GM12872 (cell line): Measurements from ENCODE around the gene ZDHHC7.

Experiments used
- CTCF ChIP-seq: IDR thresholded peaks from 3 replicates; pipeline ENCODE4 v1.5.1; 2011; ENCODE audit warnings: low read depth, mild to moderate bottlenecking, low read length, moderate library complexity; ENCODE audit not compliant: insufficient read depth

The ZDHHC7 gene

DNA sequence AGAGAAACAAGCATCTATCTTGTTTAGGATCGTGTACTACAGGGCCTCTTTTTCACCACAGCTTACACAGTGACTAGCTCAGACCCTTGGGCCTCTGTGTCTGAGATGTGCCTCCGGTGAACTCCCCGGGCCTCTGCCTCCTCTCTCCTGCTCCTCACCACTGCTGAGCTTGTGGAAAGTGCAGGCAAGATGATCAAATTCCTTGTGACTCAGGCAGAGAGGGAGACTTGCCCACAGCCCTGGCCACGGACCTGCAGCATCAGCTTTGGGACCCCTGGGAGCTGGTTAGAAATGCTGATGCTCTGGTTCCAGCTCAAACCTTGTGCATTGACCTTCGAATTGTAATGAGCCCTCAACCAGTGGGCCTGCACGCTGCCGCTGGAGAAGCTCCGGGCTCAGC lies 79.8 kb downstream of the ZDHHC7 start:
- no peak for TF ChIP-seq CTCF

GRCh38 chr16:84931107-84931494 lies 80.2 kb downstream of the ZDHHC7 start:
- TF ChIP-seq CTCF = no peak

DNA sequence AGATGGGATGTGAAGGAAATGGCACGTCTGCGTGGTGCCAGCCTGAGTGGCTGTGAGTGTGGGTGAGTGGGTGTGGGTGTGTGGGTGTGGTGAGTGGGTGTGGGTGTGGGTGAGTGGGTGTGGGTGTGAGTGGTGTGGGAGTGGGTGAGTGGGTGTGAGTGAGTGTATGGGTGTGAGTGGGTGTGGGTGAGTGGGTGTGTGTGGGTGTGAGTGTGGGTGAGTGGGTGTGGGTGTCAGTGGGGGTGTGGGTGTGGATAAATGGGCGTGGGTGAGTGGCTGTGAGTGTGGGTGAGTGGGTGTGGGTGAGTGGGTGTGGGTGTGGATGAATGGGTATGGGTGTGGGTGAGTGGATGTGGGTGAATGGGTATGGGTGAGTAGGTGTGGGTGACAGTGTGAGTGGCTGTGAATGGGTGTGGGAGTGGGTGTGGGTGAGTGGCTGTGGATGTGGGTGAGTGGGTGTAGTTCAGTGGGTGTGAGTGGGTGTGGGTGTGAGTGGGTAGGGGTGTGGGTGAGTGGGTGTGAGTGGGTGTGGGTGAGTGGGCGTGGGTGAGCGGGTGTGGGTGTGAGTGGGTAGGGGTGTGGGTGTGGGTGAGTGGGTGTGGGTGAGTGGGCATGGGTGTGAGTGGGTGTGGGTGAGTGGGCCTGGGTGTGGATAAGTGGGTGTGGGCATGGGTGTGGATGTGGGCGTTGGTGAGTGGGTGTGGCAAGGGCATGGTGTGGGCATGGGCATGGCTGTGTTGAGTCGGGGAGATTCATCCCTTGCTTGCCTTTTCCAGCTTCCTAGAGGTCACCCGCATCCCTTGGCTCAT lies 80.8 kb downstream of the ZDHHC7 start:
- no peak for TF ChIP-seq CTCF

DNA sequence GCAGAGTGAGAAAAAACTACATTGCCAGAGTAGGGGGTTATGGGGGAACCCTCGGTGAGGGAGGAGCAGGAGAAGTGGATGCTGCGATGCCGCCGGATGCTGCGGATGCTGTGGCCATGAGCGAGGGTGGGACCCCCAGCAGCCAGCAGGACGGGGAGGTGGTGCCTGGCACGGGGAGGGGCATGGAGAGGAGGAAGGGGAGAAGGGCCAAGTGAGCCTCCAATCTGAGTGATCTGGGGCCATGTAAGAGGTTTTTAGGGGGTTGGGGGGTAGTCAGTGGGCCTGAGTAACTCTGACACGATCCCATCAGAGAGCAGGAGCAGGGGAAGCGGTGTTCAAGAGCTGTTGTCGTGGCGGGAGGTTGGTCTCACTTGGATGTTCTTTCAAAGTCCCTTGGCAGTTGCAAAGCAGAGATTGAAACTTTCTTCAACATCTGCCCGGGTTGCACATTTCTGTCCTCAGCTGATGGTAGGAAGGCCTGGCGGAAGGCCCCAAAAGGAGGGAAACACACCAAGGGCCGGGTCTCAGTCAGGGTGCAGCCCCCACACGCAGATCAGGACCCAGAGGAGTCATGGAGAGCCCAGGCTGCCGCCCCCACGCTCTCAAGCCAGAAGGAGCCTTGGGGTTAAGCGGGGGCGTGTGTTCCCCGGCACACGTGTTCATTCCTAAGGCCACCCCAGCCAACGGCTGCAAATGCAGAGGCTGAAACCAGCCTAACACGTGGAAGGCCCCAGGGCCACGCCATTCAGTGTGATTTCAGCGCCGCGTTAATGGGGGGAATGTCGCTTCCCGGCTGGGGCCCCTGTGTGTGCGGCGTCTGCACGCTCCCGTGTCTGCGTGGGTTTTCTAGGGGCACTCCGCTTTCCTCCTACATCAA lies 81.7 kb downstream of the ZDHHC7 start:
- no peak for TF ChIP-seq CTCF

DNA sequence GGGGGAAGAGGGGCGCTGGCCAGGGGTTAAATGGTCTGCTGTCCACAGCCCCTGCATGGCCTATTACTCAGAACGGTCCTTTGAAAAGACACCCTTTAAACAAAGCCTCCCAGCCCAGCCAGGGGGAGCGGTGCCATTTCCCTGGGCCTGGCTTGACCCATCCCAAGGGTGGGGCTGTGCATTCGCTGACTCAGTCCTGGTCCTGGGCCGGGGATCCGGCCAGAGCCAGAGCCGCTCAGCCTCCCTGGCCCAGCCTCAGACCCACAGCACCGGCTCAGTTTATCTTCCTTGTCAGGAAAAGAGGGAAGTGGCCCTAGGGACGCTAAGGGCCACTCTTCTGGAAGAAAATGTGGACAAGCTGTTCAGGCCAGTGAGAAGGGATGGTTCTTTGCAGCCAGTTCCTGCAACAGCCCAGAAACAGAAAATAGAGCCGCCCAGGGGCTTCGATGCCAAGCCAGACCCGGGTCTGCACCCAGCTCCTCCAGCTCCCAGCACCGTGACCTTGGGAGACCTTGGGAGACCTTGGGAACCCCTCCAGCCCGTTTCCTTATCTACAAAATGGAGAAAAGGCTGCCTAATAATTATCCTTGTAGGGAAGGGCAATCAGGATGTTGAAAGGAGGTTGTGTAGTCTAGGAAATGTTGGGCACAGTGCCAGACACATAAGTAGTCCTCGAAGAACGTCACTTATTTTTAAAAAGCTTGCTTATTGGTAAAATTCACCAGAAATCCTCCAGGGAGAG lies 82.5 kb downstream of the ZDHHC7 start:
- no peak for TF ChIP-seq CTCF

DNA sequence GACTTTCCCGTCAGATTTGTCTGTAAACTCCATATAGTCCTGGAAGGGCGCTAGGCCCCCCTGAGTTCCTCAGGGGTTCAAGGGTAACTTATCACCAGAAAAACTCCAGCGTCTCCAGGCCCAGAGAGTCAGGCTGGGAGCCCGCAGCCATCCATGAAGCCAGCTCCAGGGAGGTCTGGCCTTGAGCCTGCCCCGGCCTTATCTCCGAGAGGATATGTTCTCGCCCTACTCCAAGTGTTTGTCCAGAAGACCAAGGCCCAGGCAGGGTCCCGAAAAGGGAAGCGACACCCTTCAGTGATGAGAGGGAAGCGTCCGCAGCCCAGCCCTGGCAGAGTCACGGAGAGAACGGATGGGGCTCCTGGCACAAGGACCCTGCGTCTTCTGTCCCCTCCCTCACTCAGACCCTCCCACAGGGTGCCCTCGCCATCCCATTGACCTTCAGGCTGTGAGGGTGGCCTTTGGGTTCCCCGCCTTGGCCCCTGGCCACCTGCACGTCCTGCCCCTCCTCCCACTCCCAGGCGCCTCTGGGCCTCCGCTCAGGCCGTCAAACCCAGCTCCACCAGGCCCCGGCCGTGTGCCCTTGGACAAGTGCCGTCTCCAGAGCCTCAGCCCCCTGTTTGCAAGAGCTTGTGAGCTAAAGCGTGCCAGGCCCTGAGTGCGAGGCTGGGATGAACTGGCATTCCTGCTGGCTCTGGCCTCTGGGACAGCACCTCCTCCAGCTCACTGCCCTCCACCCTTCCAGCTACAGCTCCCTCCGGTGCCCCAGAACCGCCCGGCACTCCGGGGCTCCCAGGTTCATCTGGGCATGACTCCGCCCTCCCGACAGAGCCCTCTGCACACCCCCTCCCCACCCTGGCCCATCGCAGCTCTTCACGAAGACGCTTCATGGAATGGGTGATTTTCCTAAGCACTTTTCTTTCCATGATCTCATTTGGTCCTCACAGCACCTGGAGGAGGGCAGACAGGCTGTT lies 83.4 kb downstream of the ZDHHC7 start:
- no peak for TF ChIP-seq CTCF
